K562 (cell line): ENCODE measurements around the gene INO80E. TPM values are rescaled to one million over a fixed set of nuclear protein-coding genes. Genes with fewer than 3 reads are reported as not detected.
A peak's percentile ranks its signal among the peaks of the same experiment; 100 is the strongest.

Experiments used
- ARID3B ChIP-seq: fragments of 250-450 bp; sonication (Bioruptor Pico); IDR thresholded peaks from 2 replicates; pipeline ENCODE4 v1.4.0; 2020; ENCODE audit warnings: borderline replicate concordance
- ELF4 ChIP-seq: fragments of 450-650 bp; formaldehyde crosslinking; IDR thresholded peaks from 2 replicates; pipeline ENCODE4 v1.4.0; 2022; ENCODE audit warnings: missing genetic modification characterization
- GABPB2 ChIP-seq: fragments of 250-450 bp; sonication (Bioruptor Pico); conservative IDR thresholded peaks from 2 replicates; pipeline ENCODE4 v1.5.1; 2021; ENCODE audit warnings: mild to moderate bottlenecking
- HCFC1 ChIP-seq: IDR thresholded peaks from 2 replicates; pipeline ENCODE4 v1.6.1; 2012; ENCODE audit warnings: low read depth, low read length, improper control_type of control experiment
- HOXB6 ChIP-seq: fragments of 250-450 bp; sonication (Bioruptor Pico); IDR thresholded peaks from 2 replicates; pipeline ENCODE4 v1.5.1; 2022; ENCODE audit warnings: mild to moderate bottlenecking, borderline replicate concordance
- LEF1 ChIP-seq: fragments of 450-650 bp; IDR thresholded peaks from 2 replicates; pipeline ENCODE4 v1.6.1; 2016; ENCODE audit warnings: mild to moderate bottlenecking
- NFE2 ChIP-seq: IDR thresholded peaks from 2 replicates; pipeline ENCODE4 v1.6.1; 2014; ENCODE audit warnings: antibody characterized with exemption, low read depth
- NRF1 ChIP-seq, 2 experiments: fragments of 450-650 bp; IDR thresholded peaks in 1 of 2; conservative IDR thresholded peaks in 1 of 2; 2 replicates each; pipeline ENCODE4 v1.6.1; 2014; ENCODE audit warnings: mild to moderate bottlenecking in 2 of 2
- RBBP5 ChIP-seq: fragments of 200-600 bp; sonication (generic); IDR thresholded peaks from 2 replicates; pipeline ENCODE4 v1.6.1; 2012; ENCODE audit warnings: borderline replicate concordance, mild to moderate bottlenecking, low read length, control low read depth, inconsistent platforms; ENCODE audit not compliant: insufficient read depth, poor library complexity, severe bottlenecking
- SIN3A ChIP-seq, 2 experiments: fragments of 150-350 bp in 1 of 2; IDR thresholded peaks; 2 replicates each; pipeline ENCODE4 v1.6.1; 2011 to 2016; ENCODE audit warnings: borderline replicate concordance in 2 of 2, low read depth in 2 of 2, low read length in 2 of 2, mild to moderate bottlenecking in 2 of 2, moderate library complexity in 2 of 2; ENCODE audit not compliant: control insufficient read depth in 1 of 2
- SOX6 ChIP-seq: fragments of 450-650 bp; IDR thresholded peaks from 2 replicates; pipeline ENCODE4 v1.6.1; 2014; ENCODE audit warnings: mild to moderate bottlenecking
- TBP ChIP-seq: optimal IDR thresholded peaks from 2 replicates; pipeline ENCODE3; 2011; ENCODE audit warnings: low read depth, low read length, improper control_type of control experiment
- TEAD1 ChIP-seq, 2 experiments: fragments of 450-650 bp in 1 of 2; sonication (generic) in 1 of 2; formaldehyde crosslinking; IDR thresholded peaks; 2 replicates each; pipeline versions ENCODE4 v1.4.0 to v1.8.0; 2020 to 2022; ENCODE audit warnings: mild to moderate bottlenecking in 2 of 2, missing genetic modification reagents in 1 of 2
- THRB ChIP-seq: fragments of 450-650 bp; formaldehyde crosslinking; conservative IDR thresholded peaks from 2 replicates; pipeline ENCODE4 v1.4.0; 2022; ENCODE audit warnings: mild to moderate bottlenecking, missing genetic modification characterization
- U2AF1 ChIP-seq: fragments of 200-400 bp; formaldehyde crosslinking; optimal IDR thresholded peaks from 2 replicates; pipeline ENCODE3; 2017; ENCODE audit warnings: mild to moderate bottlenecking, low read depth, low read length, moderate library complexity
- ZBTB7A ChIP-seq: IDR thresholded peaks from 2 replicates; pipeline ENCODE4 v1.6.1; 2011; ENCODE audit warnings: low read depth, mild to moderate bottlenecking, low read length, moderate library complexity, borderline replicate concordance; ENCODE audit not compliant: control insufficient read depth
- polyA plus RNA-seq, 8 experiments: library from polyadenylated mRNA; depleted of rRNA in 4 of 8; stranded (reverse) in 5 of 8; unstranded in 3 of 8; fragments of >200 nt; fragmentation: Nextera tagmentation in 2 of 8; fragmentation: Illumina TruSeq in 1 of 8; extraction: Ambion mirVana in 2 of 8; extraction: Trizol in 1 of 8; gene quantifications; 2 replicates each; pipeline versions ENCODE4 v1.2.1 to v1.2.3, GENCODE V29; 2011 to 2014; ENCODE audit warnings: inconsistent platforms in 1 of 8, missing spikeins in 1 of 8
- total RNA-seq, 7 experiments: library from RNA; depleted of rRNA in 6 of 7; stranded (reverse); fragments of >200 nt in 6 of 7; fragmentation: Illumina TruSeq in 2 of 7; extraction: Trizol in 2 of 7; gene quantifications; 2 replicates each; pipeline versions ENCODE4 v1.2.1 to v1.2.3, GENCODE V29; 2011 to 2021; ENCODE audit warnings: low replicate concordance in 1 of 7
- TF ChIP-seq, protein P1 (sequence below): sonication (generic); IDR thresholded peaks from 2 replicates; pipeline ENCODE4 v1.6.1; 2016
- TF ChIP-seq, protein P2 (sequence below): fragments of 450-650 bp; IDR thresholded peaks from 2 replicates; pipeline ENCODE4 v1.6.1; 2018; ENCODE audit warnings: mild to moderate bottlenecking, low read depth; ENCODE audit not compliant: partially characterized antibody
- TF ChIP-seq, protein P3 (sequence below): fragments of 450-650 bp; formaldehyde crosslinking; IDR thresholded peaks from 2 replicates; pipeline ENCODE4 v1.4.0; 2020; ENCODE audit warnings: mild to moderate bottlenecking, moderate library complexity

INO80E gene
- total and polyA plus RNA-seq, 9 of the 15 experiments (the other 6 are each of a cell fraction or from before 2014, with no cell fraction given) = 0.31 to 102 (median 49.3) TPM

GRCh38 chr16:29973384-29974246 lies 22.4 kb upstream of the INO80E start, which contains the start of gene TAOK2 (continued):
- TF ChIP-seq SIN3A (IDR thresholded peaks at IDR 0.05; ENCODE audit: borderline replicate concordance in 2 of 2, control insufficient read depth in 1 of 2, low read depth in 2 of 2, low read length in 2 of 2) (peak in 1 of 2 experiments; percentile 49; a peak in 1 of 4 replicates), HOXB6 (CRISPR knock-in tag) (no peak), U2AF1 (no peak), TBP (peak; percentile 34), ELF4 (peak; percentile 68; the same call in 1 of the 2 replicates), HCFC1 (peak; percentile 52), ARID3B (no peak), TEAD1 (CRISPR knock-in tag; IDR thresholded peaks at IDR 0.05) (0 out of 4 replicates have a peak, but pooled peaks of 1 of the 2 experiments have one; percentile 17), LEF1 (no peak), SOX6 (no peak; the same call in 1 of the 2 replicates), NFE2 (no peak), RBBP5 (peak; percentile 43), ZBTB7A (peak; percentile 65; the same call in 1 of the 2 replicates), NRF1 (conservative IDR thresholded peaks at IDR 0.05 in 1 of 2, IDR thresholded peaks at IDR 0.05 in 1 of 2) (peak; percentile 100), THRB (CRISPR knock-in tag) (peak; percentile 52; the same call in 1 of the 2 replicates), GABPB2 (CRISPR knock-in tag) (no peak)
- TF ChIP-seq, protein P1, sequence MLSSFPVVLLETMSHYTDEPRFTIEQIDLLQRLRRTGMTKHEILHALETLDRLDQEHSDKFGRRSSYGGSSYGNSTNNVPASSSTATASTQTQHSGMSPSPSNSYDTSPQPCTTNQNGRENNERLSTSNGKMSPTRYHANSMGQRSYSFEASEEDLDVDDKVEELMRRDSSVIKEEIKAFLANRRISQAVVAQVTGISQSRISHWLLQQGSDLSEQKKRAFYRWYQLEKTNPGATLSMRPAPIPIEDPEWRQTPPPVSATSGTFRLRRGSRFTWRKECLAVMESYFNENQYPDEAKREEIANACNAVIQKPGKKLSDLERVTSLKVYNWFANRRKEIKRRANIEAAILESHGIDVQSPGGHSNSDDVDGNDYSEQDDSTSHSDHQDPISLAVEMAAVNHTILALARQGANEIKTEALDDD = no peak
- TF ChIP-seq, protein P2, sequence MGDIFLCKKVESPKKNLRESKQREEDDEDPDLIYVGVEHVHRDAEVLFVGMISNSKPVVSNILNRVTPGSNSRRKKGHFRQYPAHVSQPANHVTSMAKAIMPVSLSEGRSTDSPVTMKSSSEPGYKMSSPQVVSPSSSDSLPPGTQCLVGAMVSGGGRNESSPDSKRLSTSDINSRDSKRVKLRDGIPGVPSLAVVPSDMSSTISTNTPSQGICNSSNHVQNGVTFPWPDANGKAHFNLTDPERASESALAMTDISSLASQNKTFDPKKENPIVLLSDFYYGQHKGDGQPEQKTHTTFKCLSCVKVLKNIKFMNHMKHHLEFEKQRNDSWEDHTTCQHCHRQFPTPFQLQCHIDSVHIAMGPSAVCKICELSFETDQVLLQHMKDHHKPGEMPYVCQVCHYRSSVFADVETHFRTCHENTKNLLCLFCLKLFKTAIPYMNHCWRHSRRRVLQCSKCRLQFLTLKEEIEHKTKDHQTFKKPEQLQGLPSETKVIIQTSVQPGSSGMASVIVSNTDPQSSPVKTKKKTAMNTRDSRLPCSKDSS = no peak
- TF ChIP-seq, protein P3, sequence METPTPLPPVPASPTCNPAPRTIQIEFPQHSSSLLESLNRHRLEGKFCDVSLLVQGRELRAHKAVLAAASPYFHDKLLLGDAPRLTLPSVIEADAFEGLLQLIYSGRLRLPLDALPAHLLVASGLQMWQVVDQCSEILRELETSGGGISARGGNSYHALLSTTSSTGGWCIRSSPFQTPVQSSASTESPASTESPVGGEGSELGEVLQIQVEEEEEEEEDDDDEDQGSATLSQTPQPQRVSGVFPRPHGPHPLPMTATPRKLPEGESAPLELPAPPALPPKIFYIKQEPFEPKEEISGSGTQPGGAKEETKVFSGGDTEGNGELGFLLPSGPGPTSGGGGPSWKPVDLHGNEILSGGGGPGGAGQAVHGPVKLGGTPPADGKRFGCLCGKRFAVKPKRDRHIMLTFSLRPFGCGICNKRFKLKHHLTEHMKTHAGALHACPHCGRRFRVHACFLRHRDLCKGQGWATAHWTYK (CRISPR knock-in tag) = peak; percentile 76; the same call in 1 of the 2 replicates
